Adipocyte (in vitro differentiated cells): ENCODE results near the gene NFIA.

ENCODE experiments used
- DNase-seq: peaks from one replicate; pipeline ENCODE4 v3.0.0-alpha.2; 2015; ENCODE audit warnings: low read depth
- H3K27me3 ChIP-seq: replicated peaks from 2 replicates; pipeline ENCODE4 v1.7.0; 2013; ENCODE audit warnings: mild to moderate bottlenecking, low read length, moderate library complexity; ENCODE audit not compliant: control insufficient read depth, insufficient read depth
- H3K36me3 ChIP-seq: 2 replicates; pipeline ENCODE4 v1.7.0; 2013; ENCODE audit warnings: low read length, mild to moderate bottlenecking, moderate library complexity; ENCODE audit not compliant: control insufficient read depth, insufficient read depth, severe bottlenecking
- H3K4me1 ChIP-seq: 2 replicates; pipeline ENCODE4 v1.7.0; 2013; ENCODE audit warnings: mild to moderate bottlenecking, low read length, moderate library complexity; ENCODE audit not compliant: control insufficient read depth, insufficient read depth
- H3K4me3 ChIP-seq: 2 replicates; pipeline ENCODE4 v1.7.0; 2013; ENCODE audit warnings: mild to moderate bottlenecking, low read length, moderate library complexity
- H3K9ac ChIP-seq: 2 replicates; pipeline ENCODE4 v1.7.0; 2013; ENCODE audit warnings: mild to moderate bottlenecking, low read length, moderate library complexity
- H3K9me3 ChIP-seq: 2 replicates; pipeline ENCODE4 v1.7.0; 2013; ENCODE audit warnings: mild to moderate bottlenecking, low read length, moderate library complexity; ENCODE audit not compliant: control insufficient read depth

NFIA gene

GRCh38 chr1:61425040-61425439 is 342.7 kb downstream of the NFIA start:
- DNase-seq: peak; percentile 35
- Histone ChIP-seq H3K27me3 (no peaks in the 10 kb centered on the region), H3K9ac (no peak overlapping the region)

GRCh38 chr1:61426254-61426653 is 343.9 kb downstream of the NFIA start:
- Histone ChIP-seq H3K9ac (no peak overlapping the region), H3K9me3 (no peaks in the 10 kb centered on the region), H3K36me3 (peaks cover 21% of the 10 kb centered on the region), H3K27me3 (no peaks in the 10 kb centered on the region), H3K4me3 (no peak overlapping the region), H3K4me1 (no peaks in the 10 kb centered on the region)
- DNase-seq: no peak

More at GRCh38 chr1:61425040-61425439, 342.7 kb downstream of the NFIA start:
- Histone ChIP-seq H3K4me3 (no peak overlapping the region), H3K4me1 (no peaks in the 10 kb centered on the region), H3K36me3 (peaks cover 21% of the 10 kb centered on the region), H3K9me3 (no peaks in the 10 kb centered on the region)

GRCh38 chr1:61426885-61427284 is 344.5 kb downstream of the NFIA start:
- H3K4me1 ChIP-seq: no peaks in the 10 kb centered on the region
- H3K9ac ChIP-seq: no peak overlapping the region
- no peak for DNase-seq
- H3K36me3 ChIP-seq: peaks cover 21% of the 10 kb centered on the region
- H3K9me3 ChIP-seq: no peaks in the 10 kb centered on the region
- H3K4me3 ChIP-seq: no peak overlapping the region
- H3K27me3 ChIP-seq: no peaks in the 10 kb centered on the region

GRCh38 chr1:61427510-61427909 is 345.1 kb downstream of the NFIA start:
- no peaks in the 10 kb centered on the region for H3K4me1 ChIP-seq
- DNase-seq: no peak
- no peak overlapping the region for H3K4me3 ChIP-seq
- no peaks in the 10 kb centered on the region for H3K27me3 ChIP-seq
- H3K36me3 ChIP-seq: peaks cover 17% of the 10 kb centered on the region
- H3K9ac ChIP-seq: no peak overlapping the region
- H3K9me3 ChIP-seq: no peaks in the 10 kb centered on the region

- DNase-seq: peak; percentile 89
These were observed 345.8 kb downstream of the NFIA start for GRCh38 chr1:61428146-61428545.

GRCh38 chr1:61432616-61433388 is 350.4 kb downstream of the NFIA start:
- H3K36me3 ChIP-seq: peaks cover 10% of the 10 kb centered on the region
- peaks cover 9% of the 10 kb centered on the region for H3K4me1 ChIP-seq

More at GRCh38 chr1:61428146-61428545, 345.8 kb downstream of the NFIA start:
- Histone ChIP-seq H3K27me3 (no peaks in the 10 kb centered on the region), H3K4me1 (no peaks in the 10 kb centered on the region), H3K4me3 (no peak overlapping the region), H3K36me3 (peaks cover 17% of the 10 kb centered on the region), H3K9me3 (no peaks in the 10 kb centered on the region), H3K9ac (no peak overlapping the region)

GRCh38 chr1:61433646-61434045 is 351.3 kb downstream of the NFIA start:
- H3K27me3 ChIP-seq: no peaks in the 10 kb centered on the region
- no peak overlapping the region for H3K9ac ChIP-seq
- H3K9me3 ChIP-seq: no peaks in the 10 kb centered on the region
- peaks cover 9% of the 10 kb centered on the region for H3K4me1 ChIP-seq
- DNase-seq: no peak
- peaks cover 10% of the 10 kb centered on the region for H3K36me3 ChIP-seq
- no peak overlapping the region for H3K4me3 ChIP-seq

More at GRCh38 chr1:61432616-61433388, 350.4 kb downstream of the NFIA start:
- Histone ChIP-seq H3K9ac (no peak overlapping the region), H3K27me3 (no peaks in the 10 kb centered on the region), H3K9me3 (no peaks in the 10 kb centered on the region), H3K4me3 (no peak overlapping the region)
- no peak for DNase-seq

- H3K9ac ChIP-seq: no peak overlapping the region
- H3K36me3 ChIP-seq: peaks cover 8% of the 10 kb centered on the region
- DNase-seq: no peak
- H3K4me1 ChIP-seq: peaks cover 9% of the 10 kb centered on the region
- H3K4me3 ChIP-seq: no peak overlapping the region
- H3K27me3 ChIP-seq: no peaks in the 10 kb centered on the region
- H3K9me3 ChIP-seq: no peaks in the 10 kb centered on the region
These were observed 351.9 kb downstream of the NFIA start for GRCh38 chr1:61434276-61434675.

- DNase-seq: no peak
- Histone ChIP-seq H3K9me3 (no peaks in the 10 kb centered on the region), H3K36me3 (peaks cover 4% of the 10 kb centered on the region), H3K4me1 (peaks cover 9% of the 10 kb centered on the region), H3K9ac (no peak overlapping the region), H3K27me3 (no peaks in the 10 kb centered on the region), H3K4me3 (no peak overlapping the region)
These were observed 352.9 kb downstream of the NFIA start for GRCh38 chr1:61435226-61435625.

GRCh38 chr1:61436016-61436415 is 353.7 kb downstream of the NFIA start:
- Histone ChIP-seq H3K27me3 (no peaks in the 10 kb centered on the region), H3K9ac (no peak overlapping the region), H3K9me3 (no peaks in the 10 kb centered on the region), H3K36me3 (peaks cover 4% of the 10 kb centered on the region), H3K4me1 (peaks cover 12% of the 10 kb centered on the region), H3K4me3 (no peak overlapping the region)
- no peak for DNase-seq

- H3K36me3 ChIP-seq: peaks cover 4% of the 10 kb centered on the region
- no peak for DNase-seq
These were observed 354.2 kb downstream of the NFIA start for GRCh38 chr1:61436491-61437120.

More at GRCh38 chr1:61436491-61437120, 354.2 kb downstream of the NFIA start:
- Histone ChIP-seq H3K4me3 (no peak overlapping the region), H3K27me3 (no peaks in the 10 kb centered on the region), H3K9ac (no peak overlapping the region), H3K9me3 (no peaks in the 10 kb centered on the region), H3K4me1 (peaks cover 18% of the 10 kb centered on the region)
